T-helper 1 cell treated with Interleukin-12 subunit alpha and Interleukin-12 subunit beta and Interleukin-4 antibody, amounts not matched to agents 30 μg/mL and 1 μg/mL, for 36 hours (primary cell): ENCODE data around the gene SRF.

Source experiments
- H3K27ac Mint-ChIP-seq: one replicate; pipeline ENCODE4 v1.8.0; 2021; ENCODE audit warnings: mild to moderate bottlenecking, mixed read lengths
- H3K27me3 Mint-ChIP-seq: one replicate; pipeline ENCODE4 v1.8.0; 2021; ENCODE audit warnings: low read depth, mixed read lengths
- H3K36me3 Mint-ChIP-seq: one replicate; pipeline ENCODE4 v1.8.0; 2021; ENCODE audit warnings: low read depth, mixed read lengths
- H3K4me1 Mint-ChIP-seq: one replicate; pipeline ENCODE4 v1.8.0; 2021; ENCODE audit warnings: low read depth, mixed read lengths
- H3K4me3 Mint-ChIP-seq: one replicate; pipeline ENCODE4 v1.8.0; 2021; ENCODE audit warnings: mild to moderate bottlenecking, moderate library complexity, mixed read lengths
- H3K9me3 Mint-ChIP-seq: one replicate; pipeline ENCODE4 v1.8.0; 2021; ENCODE audit warnings: mixed read lengths

The SRF gene

DNA sequence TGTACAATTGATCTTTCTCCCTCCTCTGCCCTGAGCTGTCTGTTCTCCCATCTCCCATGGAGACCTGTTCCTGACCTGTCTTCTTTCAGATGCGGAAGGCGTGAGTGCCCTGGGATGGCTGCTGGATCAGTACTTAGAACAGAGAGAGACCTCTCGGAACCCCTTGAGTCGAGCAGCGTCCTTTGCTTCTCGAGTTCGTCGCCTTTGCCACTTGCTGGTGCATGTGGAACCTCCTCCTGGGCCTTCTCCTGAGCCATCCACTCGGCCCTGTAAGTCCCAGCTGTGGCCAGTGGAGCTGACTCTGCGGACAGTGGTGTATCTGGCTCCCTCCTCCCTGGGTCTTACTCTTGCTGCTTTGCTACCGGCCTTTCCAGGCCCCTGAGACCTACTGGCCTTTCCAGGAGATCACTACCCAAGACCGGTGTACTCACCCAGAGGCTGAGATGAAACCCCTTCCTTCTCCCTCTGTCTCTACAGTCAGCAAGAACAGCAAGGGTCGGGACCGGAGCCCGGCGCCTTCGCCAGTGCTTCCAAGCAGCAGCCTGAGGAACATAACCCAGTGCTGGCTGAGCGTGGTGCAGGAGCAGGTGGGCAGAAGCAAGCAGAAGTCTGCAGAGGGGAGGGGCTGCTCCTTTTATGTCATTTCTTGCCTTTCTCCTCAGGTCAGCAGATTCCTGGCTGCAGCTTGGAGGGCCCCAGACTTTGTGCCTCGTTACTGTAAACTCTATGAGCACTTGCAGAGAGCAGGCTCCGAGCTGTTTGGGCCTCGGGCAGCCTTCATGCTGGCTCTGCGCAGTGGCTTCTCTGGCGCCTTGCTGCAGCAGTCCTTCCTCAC, 33.4 kb downstream of the SRF start:
- Mint-ChIP-seq H3K9me3 (no peaks in the 10 kb centered on the region), H3K36me3 (peaks cover 28% of the 10 kb centered on the region), H3K27me3 (no peaks in the 10 kb centered on the region), H3K4me3 (no peak overlapping the region), H3K27ac (no peak overlapping the region), H3K4me1 (no peaks in the 10 kb centered on the region)

DNA sequence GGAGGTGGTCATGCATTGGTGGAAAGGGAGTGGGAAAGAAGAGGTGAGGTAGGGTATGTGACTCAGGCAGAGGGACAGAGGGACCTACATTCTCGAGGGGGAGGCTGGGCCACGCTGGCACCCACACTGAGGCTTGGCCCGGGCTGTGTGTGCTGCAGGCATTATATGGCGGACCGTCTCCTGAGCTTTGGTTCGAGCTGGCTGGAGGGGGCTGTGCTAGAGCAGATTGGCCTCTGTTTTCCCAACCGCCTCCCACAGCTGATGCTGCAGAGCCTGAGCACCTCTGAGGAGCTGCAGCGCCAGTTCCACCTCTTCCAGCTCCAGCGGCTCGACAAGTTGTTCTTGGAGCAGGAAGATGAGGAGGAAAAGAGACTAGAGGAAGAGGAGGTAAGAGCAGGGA, 34.8 kb downstream of the SRF start:
- Mint-ChIP-seq H3K9me3 (no peaks in the 10 kb centered on the region), H3K36me3 (peaks cover 19% of the 10 kb centered on the region), H3K4me1 (no peaks in the 10 kb centered on the region), H3K4me3 (no peak overlapping the region), H3K27ac (peak overlapping the region; percentile 19), H3K27me3 (no peaks in the 10 kb centered on the region)

DNA sequence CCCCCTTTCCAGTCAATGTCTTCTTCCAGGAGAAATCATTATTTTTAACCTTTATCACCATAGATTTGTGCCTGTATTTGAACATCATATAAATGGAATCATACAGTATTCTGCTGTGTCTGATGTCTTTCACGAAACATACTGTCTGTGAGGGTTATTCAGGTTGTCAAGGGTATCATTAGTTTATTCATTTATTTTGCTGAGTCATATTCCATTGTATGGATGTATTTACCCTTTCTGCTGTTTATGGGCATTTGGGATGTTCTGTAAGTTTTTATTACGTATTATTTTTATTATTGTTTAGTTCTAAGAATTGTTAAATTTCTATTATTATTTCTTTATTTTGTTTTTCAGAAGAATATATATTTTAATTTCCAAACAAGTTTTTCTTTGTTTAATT, 36.2 kb downstream of the SRF start:
- no peak overlapping the region for H3K4me3 Mint-ChIP-seq
- H3K4me1 Mint-ChIP-seq, result no peaks in the 10 kb centered on the region
- H3K27me3 Mint-ChIP-seq, result no peaks in the 10 kb centered on the region
- peaks cover 16% of the 10 kb centered on the region for H3K36me3 Mint-ChIP-seq
- H3K27ac Mint-ChIP-seq, result no peak overlapping the region
- no peaks in the 10 kb centered on the region for H3K9me3 Mint-ChIP-seq

- Mint-ChIP-seq H3K27me3 (no peaks in the 10 kb centered on the region), H3K27ac (no peak overlapping the region), H3K9me3 (no peaks in the 10 kb centered on the region), H3K4me3 (no peak overlapping the region), H3K36me3 (peaks cover 14% of the 10 kb centered on the region), H3K4me1 (no peaks in the 10 kb centered on the region)
Measured at GRCh38 chr6:43211955-43212354, 40.9 kb downstream of the SRF start.

DNA sequence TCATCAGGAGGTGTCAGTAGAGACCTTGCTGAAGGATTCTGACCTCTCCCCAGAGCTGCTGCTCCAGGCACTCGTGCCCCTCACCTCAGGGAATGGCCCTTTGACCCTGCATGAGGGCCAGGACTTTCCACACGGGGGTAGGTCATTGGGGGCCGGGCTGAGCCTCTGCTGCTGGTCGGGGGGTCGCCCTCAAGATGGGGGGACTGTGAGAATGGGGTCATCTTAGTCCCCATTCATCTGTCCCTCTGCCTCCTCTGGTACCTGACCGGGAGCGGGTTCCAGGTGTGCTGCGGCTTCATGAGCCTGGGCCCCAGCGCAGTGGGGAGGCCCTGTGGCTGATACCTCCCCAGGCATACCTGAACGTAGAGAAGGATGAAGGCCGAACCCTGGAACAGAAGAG, 42.4 kb downstream of the SRF start:
- Mint-ChIP-seq H3K36me3 (peaks cover 22% of the 10 kb centered on the region), H3K27ac (no peak overlapping the region), H3K4me1 (no peaks in the 10 kb centered on the region), H3K9me3 (no peaks in the 10 kb centered on the region), H3K27me3 (no peaks in the 10 kb centered on the region), H3K4me3 (no peak overlapping the region)

DNA sequence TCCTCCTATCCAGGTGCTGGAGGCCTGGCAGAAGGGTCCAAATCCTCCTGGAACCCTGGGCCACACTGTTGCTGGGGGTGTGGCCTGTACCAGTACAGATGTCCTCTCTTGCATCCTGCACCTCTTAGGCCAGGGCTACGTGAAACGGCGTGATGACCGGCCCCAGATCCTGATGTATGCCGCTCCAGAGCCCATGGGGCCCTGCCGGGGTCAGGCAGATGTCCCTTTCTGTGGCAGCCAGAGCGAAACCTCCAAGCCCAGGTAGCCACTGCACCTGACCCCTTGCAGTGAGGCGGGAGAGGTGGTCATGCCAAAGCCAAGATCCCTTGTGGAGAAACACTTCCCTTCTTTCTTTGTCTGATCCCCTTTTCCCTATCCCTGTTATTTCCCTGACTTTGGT, 44.0 kb downstream of the SRF start:
- Mint-ChIP-seq H3K4me1 (no peaks in the 10 kb centered on the region), H3K9me3 (no peaks in the 10 kb centered on the region), H3K27ac (no peak overlapping the region), H3K4me3 (no peak overlapping the region), H3K27me3 (no peaks in the 10 kb centered on the region), H3K36me3 (peaks cover 28% of the 10 kb centered on the region)

- Mint-ChIP-seq H3K27ac (no peak overlapping the region), H3K4me3 (no peak overlapping the region), H3K27me3 (no peaks in the 10 kb centered on the region), H3K4me1 (no peaks in the 10 kb centered on the region), H3K36me3 (peaks cover 28% of the 10 kb centered on the region), H3K9me3 (no peaks in the 10 kb centered on the region)
Measured at GRCh38 chr6:43216200-43216599, 45.1 kb downstream of the SRF start.

GRCh38 chr6:43217351-43217750, 46.3 kb downstream of the SRF start:
- Mint-ChIP-seq H3K36me3 (peaks cover 34% of the 10 kb centered on the region), H3K4me3 (no peak overlapping the region)

GRCh38 chr6:43219119-43219518, 48.0 kb downstream of the SRF start:
- H3K27me3 Mint-ChIP-seq, result no peaks in the 10 kb centered on the region
- H3K4me1 Mint-ChIP-seq, result peaks cover 10% of the 10 kb centered on the region
- peaks cover 33% of the 10 kb centered on the region for H3K36me3 Mint-ChIP-seq
- no peak overlapping the region for H3K27ac Mint-ChIP-seq
- H3K4me3 Mint-ChIP-seq, result no peak overlapping the region
- no peaks in the 10 kb centered on the region for H3K9me3 Mint-ChIP-seq

More at GRCh38 chr6:43217351-43217750, 46.3 kb downstream of the SRF start:
- no peaks in the 10 kb centered on the region for H3K9me3 Mint-ChIP-seq
- H3K4me1 Mint-ChIP-seq, result no peaks in the 10 kb centered on the region
- peak overlapping the region; percentile 26 for H3K27ac Mint-ChIP-seq
- H3K27me3 Mint-ChIP-seq, result no peaks in the 10 kb centered on the region

DNA sequence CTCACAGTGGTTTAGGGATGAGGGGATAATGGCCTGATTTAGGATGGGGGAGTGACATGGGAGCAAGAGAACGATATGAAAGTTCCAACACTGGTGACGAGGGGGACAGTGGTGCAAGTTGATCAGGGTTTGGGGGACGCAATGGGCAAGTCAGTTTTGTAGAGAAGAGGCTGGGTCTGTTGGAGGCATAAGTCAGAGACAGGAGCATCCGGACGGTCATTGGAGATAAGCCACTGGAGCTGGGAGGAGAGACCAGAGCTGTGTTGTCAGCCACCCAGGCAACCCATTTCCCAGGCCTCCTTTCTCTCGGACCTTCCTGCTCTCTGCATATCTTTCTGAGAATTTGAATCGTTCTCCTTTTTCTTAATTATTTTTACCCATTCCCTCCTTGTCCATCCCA, 48.7 kb downstream of the SRF start:
- Mint-ChIP-seq H3K4me1 (peaks cover 17% of the 10 kb centered on the region), H3K27ac (peak overlapping the region; percentile 35), H3K9me3 (no peaks in the 10 kb centered on the region), H3K4me3 (no peak overlapping the region), H3K36me3 (peaks cover 38% of the 10 kb centered on the region), H3K27me3 (no peaks in the 10 kb centered on the region)

- Mint-ChIP-seq H3K4me1 (peaks cover 20% of the 10 kb centered on the region), H3K36me3 (peaks cover 39% of the 10 kb centered on the region), H3K4me3 (no peak overlapping the region), H3K27ac (no peak overlapping the region), H3K27me3 (no peaks in the 10 kb centered on the region), H3K9me3 (no peaks in the 10 kb centered on the region)
Measured at GRCh38 chr6:43220439-43220951, 49.4 kb downstream of the SRF start.

GRCh38 chr6:43221046-43221972, 50.2 kb downstream of the SRF start:
- no peaks in the 10 kb centered on the region for H3K9me3 Mint-ChIP-seq
- H3K4me3 Mint-ChIP-seq, result no peak overlapping the region
- H3K27me3 Mint-ChIP-seq, result no peaks in the 10 kb centered on the region
- H3K36me3 Mint-ChIP-seq, result peaks cover 37% of the 10 kb centered on the region
- peak overlapping the region; percentile 53 for H3K27ac Mint-ChIP-seq
- H3K4me1 Mint-ChIP-seq, result peaks cover 27% of the 10 kb centered on the region

DNA sequence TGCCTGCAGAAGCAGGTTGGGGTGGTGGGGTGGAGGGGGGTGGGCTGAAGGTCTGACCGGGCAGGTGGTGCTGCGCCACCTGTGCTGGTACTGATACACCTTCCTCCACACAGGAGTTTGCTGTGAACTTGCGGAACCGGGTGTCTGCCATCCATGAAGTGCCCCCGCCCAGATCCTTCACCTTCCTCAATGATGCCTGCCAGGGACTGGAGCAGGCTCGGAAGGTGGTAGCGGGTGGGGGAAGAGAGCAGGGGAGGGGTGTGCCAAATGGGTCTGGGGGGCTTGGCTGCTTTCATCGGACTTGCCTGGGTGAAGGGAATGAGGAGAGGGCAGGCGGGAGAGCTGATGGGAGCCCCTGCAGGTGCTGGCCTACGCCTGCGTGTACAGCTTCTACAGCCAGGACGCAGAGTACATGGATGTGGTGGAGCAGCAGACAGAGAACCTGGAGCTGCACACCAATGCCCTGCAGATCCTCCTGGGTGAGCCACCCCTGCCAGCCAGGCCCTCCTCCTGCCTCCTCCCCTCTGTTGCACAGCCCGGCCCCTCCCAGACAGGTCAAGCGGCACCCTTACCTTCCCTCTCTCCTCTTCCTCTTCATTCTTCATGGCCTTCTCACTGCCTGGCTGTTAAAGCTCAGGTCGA, 51.5 kb downstream of the SRF start:
- H3K9me3 Mint-ChIP-seq, result no peaks in the 10 kb centered on the region
- no peak overlapping the region for H3K4me3 Mint-ChIP-seq
- H3K27me3 Mint-ChIP-seq, result no peaks in the 10 kb centered on the region
- peak overlapping the region; percentile 70 for H3K27ac Mint-ChIP-seq
- H3K36me3 Mint-ChIP-seq, result peaks cover 35% of the 10 kb centered on the region
- H3K4me1 Mint-ChIP-seq, result peaks cover 31% of the 10 kb centered on the region

DNA sequence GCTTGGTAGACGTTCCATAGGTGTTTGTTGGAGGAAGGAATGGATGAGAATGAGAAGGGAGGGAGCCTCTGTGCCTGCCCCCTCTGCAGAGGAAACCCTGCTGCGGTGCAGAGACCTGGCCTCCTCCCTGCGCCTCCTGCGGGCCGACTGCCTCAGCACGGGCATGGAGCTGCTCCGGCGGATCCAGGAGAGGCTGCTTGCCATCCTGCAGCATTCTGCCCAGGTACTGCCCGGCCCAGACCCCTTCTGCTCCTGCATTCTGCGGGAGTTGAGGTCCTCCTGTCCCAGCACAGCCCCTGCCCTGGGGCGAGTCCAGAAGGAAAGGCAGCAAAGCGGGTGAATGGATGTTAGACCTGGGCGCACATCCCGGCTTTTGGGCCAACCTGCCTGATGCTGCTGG, 52.1 kb downstream of the SRF start:
- peak overlapping the region; percentile 98 for H3K27ac Mint-ChIP-seq
- no peaks in the 10 kb centered on the region for H3K9me3 Mint-ChIP-seq
- no peak overlapping the region for H3K4me3 Mint-ChIP-seq
- peaks cover 35% of the 10 kb centered on the region for H3K4me1 Mint-ChIP-seq
- H3K36me3 Mint-ChIP-seq, result peaks cover 32% of the 10 kb centered on the region
- H3K27me3 Mint-ChIP-seq, result no peaks in the 10 kb centered on the region
